ENCODE measurements around the gene MOSMO. TPM values are rescaled to one million over a fixed set of nuclear protein-coding genes. Genes with fewer than 3 reads are reported as not detected.
"Not testable (repeated sequence)": the region's sequence is repeated elsewhere in the genome, so short reads cannot be mapped to it uniquely, and the experiment has no call there.

Gene MOSMO
- total RNA-seq, 1 experiment from 2014 or later: 10.5 TPM

DNA sequence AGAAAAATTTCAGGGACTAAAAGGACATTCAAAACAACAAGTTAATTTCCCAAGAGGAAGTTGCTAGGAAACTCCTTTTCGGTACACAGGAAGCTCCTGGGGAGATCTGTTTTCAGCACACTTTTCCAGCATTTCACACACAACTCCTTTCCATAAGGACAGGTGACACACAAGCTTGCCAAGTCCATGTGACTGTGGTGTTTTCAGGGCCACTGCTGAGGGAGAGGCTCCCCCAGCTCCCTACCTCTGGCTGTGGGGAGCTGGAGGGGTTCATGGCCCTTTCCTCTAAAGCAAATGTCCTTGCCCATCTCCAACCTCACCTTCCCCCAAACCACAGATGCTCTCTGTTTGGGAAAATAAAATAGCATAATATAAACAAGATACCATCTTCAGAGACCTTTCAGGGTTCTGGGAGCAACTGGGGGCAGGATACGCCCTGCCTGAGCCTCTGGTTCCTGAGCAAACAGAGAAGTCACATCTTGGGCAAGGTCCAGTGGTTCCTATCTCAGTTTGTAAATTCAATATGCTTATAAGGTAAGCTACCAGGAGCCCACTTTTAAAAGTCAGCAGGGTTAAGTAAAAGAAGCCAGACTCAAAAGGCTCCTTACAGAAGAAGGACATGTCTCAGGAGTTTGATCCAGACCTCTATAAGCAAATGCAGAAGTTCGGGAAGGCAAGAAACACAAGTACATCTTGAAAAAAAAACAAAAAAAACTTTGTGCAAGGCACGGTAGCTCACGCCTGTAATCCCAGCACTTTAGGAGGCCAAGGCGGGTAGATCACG lies 10.0 kb upstream of the MOSMO start:
- in situ Hi-C loops (cut with HindIII; ENCODE audit: low sequenced_read_pairs): no loop called here
- DNase-seq (ENCODE audit: low spot score): no peak

- no peak for DNase-seq (ENCODE audit: low spot score)
- in situ Hi-C loops (cut with HindIII; ENCODE audit: low sequenced_read_pairs): no loop called here
These were observed 6.3 kb upstream of the MOSMO start for GRCh38 chr16:22001591-22001990.

- in situ Hi-C loops (cut with HindIII; ENCODE audit: low sequenced_read_pairs); DNase-seq (ENCODE audit: low spot score): not testable (repeated sequence)
These were observed 5.9 kb upstream of the MOSMO start for GRCh38 chr16:22002047-22002446.

GRCh38 chr16:22003195-22003594 lies 4.7 kb upstream of the MOSMO start:
- in situ Hi-C loops (cut with HindIII; ENCODE audit: low sequenced_read_pairs): no loop called here

DNA sequence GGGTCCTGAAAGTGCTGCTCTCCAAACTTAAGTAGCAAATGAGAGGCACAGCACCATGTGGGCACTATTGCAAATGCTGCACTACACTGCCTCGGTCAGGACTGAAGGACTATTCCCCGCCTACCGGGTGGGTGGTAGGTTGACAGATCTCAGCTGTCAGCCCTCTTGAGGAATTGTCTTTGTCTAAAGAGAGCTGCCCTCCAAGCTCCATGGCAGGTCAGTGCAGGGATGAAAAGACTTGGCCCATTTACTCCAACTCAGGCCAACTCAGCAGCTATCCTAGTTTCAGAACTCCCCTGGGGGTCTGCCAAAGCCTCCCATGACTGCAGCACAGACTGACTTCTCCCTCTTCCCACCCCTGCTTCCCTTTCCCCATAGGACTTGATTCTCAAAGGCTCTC lies 3.6 kb upstream of the MOSMO start:
- no peak for DNase-seq (ENCODE audit: low spot score)
- in situ Hi-C loops (cut with HindIII; ENCODE audit: low sequenced_read_pairs): no loop called here

More at GRCh38 chr16:22003195-22003594, 4.7 kb upstream of the MOSMO start:
- no peak for DNase-seq (ENCODE audit: low spot score)

- in situ Hi-C loops (cut with HindIII; ENCODE audit: low sequenced_read_pairs): no loop called here
- DNase-seq (ENCODE audit: low spot score): no peak
These were observed 2.2 kb upstream of the MOSMO start for GRCh38 chr16:22005746-22006145.

- no peak for DNase-seq (ENCODE audit: low spot score)
- in situ Hi-C loops (cut with HindIII; ENCODE audit: low sequenced_read_pairs): no loop called here
These were observed 1.3 kb upstream of the MOSMO start for GRCh38 chr16:22006636-22007035.

- no peak for DNase-seq (ENCODE audit: low spot score)
- in situ Hi-C loops (cut with HindIII; ENCODE audit: low sequenced_read_pairs): no loop called here
These were observed 777 bp upstream of the MOSMO start for GRCh38 chr16:22007159-22007508.

DNA sequence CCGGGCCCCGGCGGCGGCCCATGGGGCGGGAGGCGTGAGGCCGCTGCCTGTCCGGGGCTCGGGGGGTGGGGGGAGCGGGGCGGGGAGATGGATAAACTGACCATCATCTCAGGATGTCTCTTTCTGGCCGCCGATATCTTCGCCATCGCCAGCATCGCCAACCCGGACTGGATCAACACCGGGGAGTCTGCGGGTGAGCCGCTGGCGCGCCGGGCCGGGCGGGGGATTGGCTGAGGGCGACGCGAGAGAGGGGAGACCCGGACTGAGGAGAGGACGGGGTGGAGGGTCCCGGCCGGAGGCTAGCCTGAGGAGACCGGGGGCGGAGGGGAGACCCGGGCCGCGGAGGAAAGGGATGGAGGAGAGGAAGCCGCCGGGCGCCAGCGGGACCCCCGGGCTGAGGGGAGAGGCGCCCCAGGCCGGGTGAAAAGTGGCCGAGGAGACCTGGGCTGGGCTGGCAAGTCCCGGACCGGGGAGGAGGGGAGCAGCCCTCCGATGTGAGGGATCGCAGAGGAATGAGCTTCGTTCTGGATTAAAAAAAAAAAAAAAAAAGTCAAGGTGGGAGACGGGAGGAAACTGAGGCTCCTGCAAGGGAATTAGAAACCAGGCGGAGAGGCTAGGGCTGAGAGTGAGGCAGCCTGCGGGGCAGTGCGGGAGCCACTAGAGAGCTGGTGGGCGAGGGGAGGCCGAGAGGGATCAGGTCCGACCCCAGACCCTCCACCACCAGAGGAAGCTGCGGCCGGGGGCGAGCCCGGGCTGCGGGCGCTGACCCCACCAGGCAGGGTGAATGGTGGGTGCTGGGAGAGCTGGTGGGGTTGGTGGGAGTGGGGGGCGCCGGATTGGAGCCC lies 526 bp downstream of the MOSMO start:
- in situ Hi-C loops (cut with HindIII; ENCODE audit: low sequenced_read_pairs): no loop called here
- DNase-seq (ENCODE audit: low spot score): peak; percentile 37

GRCh38 chr16:22010902-22011301 lies 3.0 kb downstream of the MOSMO start:
- in situ Hi-C loops (cut with HindIII; ENCODE audit: low sequenced_read_pairs): loop anchor here (10.0 kb wide), 1 partner anchor 74 kb away; no protein-coding TSS in a partner anchor
- no peak for DNase-seq (ENCODE audit: low spot score)

DNA sequence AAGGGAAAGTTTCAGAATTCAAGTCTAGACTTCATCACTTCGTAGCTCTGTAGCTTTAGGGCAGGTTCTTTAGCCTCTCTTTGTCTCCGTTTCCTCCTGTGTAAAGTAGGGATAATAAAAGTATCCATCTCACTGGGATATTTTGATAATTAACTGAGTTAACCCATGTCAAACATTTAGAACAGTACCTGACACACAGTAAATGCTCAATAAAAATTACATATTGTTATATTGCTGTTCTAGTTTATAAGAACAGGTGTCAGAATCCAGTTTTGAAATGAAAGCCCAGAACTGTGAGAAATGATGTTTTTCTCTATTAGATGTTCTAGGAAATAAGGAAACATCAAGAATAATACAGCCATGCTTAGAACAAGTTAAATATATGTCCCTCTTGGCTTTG lies 4.3 kb downstream of the MOSMO start:
- in situ Hi-C loops (cut with HindIII; ENCODE audit: low sequenced_read_pairs): loop anchor here (10.0 kb wide), 1 partner anchor 73 kb away; no protein-coding TSS in a partner anchor
- DNase-seq (ENCODE audit: low spot score): no peak

GRCh38 chr16:22013486-22013885 lies 5.6 kb downstream of the MOSMO start:
- no peak for DNase-seq (ENCODE audit: low spot score)
- in situ Hi-C loops (cut with HindIII; ENCODE audit: low sequenced_read_pairs): loop anchor here (10.0 kb wide), 1 partner anchor 71 kb away; no protein-coding TSS in a partner anchor

DNA sequence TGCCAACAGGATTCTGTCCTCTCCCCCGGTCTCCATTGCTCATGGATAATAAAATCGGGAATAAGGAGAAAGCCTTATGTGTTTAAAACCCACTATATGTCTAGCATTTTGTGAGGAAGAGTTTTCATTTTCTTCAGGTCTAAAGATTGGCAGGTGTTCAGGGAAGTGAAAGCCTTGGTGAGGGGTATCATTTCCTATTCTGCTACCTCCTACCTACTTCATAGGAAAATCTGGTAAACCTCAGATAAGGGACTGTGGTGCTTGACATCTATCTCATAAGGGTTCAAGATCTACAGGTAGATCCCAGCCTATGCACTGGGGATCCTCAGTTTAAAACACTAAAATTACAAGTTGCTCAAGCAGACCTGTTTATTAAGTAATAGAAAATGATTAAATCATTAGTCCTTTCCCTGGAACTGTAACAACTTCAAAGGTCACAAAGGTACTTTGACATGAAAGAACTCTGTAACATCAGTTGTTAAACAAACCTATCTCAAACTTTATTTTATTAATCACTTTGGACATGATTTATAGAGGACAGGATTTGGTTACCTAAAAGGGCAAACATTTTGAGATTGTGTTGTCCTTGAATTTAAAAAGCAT lies 6.5 kb downstream of the MOSMO start:
- in situ Hi-C loops (cut with HindIII; ENCODE audit: low sequenced_read_pairs): loop anchor here (10.0 kb wide), 1 partner anchor 70 kb away; no protein-coding TSS in a partner anchor
- DNase-seq (ENCODE audit: low spot score): no peak

GRCh38 chr16:22016927-22017326 lies 9.0 kb downstream of the MOSMO start:
- no peak for DNase-seq (ENCODE audit: low spot score)
- in situ Hi-C loops (cut with HindIII; ENCODE audit: low sequenced_read_pairs): loop anchor here (10.0 kb wide), 1 partner anchor 68 kb away; no protein-coding TSS in a partner anchor

GRCh38 chr16:22018559-22018958 lies 10.6 kb downstream of the MOSMO start:
- in situ Hi-C loops (cut with HindIII; ENCODE audit: low sequenced_read_pairs): loop anchor here (10.0 kb wide), 1 partner anchor 66 kb away; no protein-coding TSS in a partner anchor

DNA sequence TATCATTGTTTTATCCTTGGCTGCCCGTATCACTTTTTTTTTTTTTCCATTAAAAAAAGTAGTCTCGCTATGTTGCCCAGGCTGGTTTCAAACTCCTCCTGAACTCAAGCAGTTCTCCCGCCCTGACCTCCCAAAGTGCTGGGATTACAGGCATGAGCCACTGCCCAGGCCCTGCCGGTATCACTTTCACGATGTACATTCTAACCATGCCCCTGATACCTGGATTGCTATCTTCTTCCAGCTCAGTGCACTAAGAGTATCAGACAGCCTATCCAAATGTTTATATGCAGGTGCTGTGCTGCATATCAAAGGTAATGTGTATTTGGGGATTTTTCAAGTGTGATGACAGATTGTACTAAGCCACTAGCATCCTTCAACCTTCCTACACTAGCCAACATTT lies 14.2 kb downstream of the MOSMO start:
- in situ Hi-C loops (cut with HindIII; ENCODE audit: low sequenced_read_pairs): no loop called here
- DNase-seq (ENCODE audit: low spot score): peak; percentile 33

More at GRCh38 chr16:22018559-22018958, 10.6 kb downstream of the MOSMO start:
- no peak for DNase-seq (ENCODE audit: low spot score)

DNA sequence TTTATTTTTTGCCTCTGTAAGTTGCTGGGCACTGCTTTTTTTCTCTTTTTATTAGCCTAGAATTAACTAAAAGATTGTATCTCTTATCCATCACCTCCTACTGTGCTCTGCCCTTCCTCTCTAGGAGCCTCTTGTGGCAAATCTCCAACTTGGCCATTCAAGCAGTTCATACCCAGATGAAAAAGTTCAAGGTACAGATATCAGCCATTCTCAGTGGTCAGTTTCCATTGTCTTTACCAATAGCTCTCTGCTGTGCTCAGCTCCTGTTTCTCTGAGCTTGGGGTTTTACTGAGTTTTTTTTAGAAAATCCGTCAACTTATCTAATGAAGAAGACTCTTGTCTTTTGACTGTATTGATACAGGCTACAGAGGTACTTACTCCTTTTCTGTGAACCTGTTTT lies 15.6 kb downstream of the MOSMO start:
- no peak for DNase-seq (ENCODE audit: low spot score)
- in situ Hi-C loops (cut with HindIII; ENCODE audit: low sequenced_read_pairs): no loop called here

- DNase-seq (ENCODE audit: low spot score): not testable (repeated sequence)
These were observed 16.9 kb downstream of the MOSMO start for GRCh38 chr16:22024785-22025184.

GRCh38 chr16:22027633-22028032 lies 19.7 kb downstream of the MOSMO start:
- no peak for DNase-seq (ENCODE audit: low spot score)
- in situ Hi-C loops (cut with HindIII; ENCODE audit: low sequenced_read_pairs): no loop called here

More at GRCh38 chr16:22024785-22025184, 16.9 kb downstream of the MOSMO start:
- in situ Hi-C loops (cut with HindIII; ENCODE audit: low sequenced_read_pairs): not testable (repeated sequence)

DNA sequence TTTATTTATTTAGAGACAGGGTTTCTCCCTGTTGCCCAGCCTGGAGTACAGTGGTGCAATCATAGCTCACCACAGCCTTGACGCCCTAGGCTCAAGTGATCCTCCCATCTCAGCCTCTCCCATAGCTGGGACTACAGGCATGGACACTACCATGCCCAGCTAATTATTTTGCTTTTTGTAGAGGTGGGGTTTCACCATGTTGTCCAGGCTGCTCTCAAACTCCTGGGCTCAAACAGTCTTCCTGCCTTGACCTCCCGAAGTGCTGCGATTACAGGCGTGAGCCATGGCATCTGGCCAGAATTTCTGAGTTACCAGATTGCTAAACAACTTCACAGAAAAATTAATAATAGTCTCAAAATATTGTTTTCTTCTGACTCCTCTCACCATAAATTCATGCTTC lies 21.7 kb downstream of the MOSMO start:
- in situ Hi-C loops (cut with HindIII; ENCODE audit: low sequenced_read_pairs): no loop called here
- no peak for DNase-seq (ENCODE audit: low spot score)

All from G401 (cell line).